ENCODE data around the gene MYO1E.
"Not testable (repeated sequence)": the region's sequence is repeated elsewhere in the genome, so short reads cannot be mapped to it uniquely, and the experiment has no call there.

MYO1E gene

GRCh38 chr15:59347915-59348314 is 24.8 kb downstream of the MYO1E start:
- no peak for DNase-seq

GRCh38 chr15:59346951-59347350 is 25.7 kb downstream of the MYO1E start:
- no peak for DNase-seq

DNA sequence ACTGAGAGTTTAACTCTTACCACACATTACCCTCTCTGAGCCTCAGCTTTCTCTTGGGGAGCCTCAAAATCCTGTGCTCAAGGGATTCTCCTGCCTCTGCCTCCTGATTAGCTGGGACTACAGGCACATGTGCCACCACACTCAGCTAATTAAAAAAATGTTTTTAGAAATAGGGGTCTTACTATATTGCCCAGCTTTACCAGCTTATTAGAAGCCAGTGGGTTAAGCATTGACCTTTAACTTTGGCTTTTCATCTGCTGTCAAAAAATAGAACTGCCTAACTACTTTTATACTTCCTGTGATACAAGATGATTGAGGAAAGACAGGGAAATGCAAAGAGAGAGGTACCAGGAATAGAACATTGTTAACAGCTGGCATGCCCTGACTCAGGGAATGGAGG is 27.3 kb downstream of the MYO1E start:
- DNase-seq, result no peak

- no peak for DNase-seq
Observed at GRCh38 chr15:59344311-59344710, 28.4 kb downstream of the MYO1E start.

GRCh38 chr15:59340325-59340724 is 32.3 kb downstream of the MYO1E start:
- no peak for DNase-seq

- no peak for DNase-seq
Observed at GRCh38 chr15:59339252-59339672, 33.4 kb downstream of the MYO1E start.

- no peak for DNase-seq
Observed at GRCh38 chr15:59338414-59338813, 34.3 kb downstream of the MYO1E start.

- DNase-seq, result not testable (repeated sequence)
Observed at GRCh38 chr15:59336725-59337124, 35.9 kb downstream of the MYO1E start.

GRCh38 chr15:59335207-59335786 is 37.4 kb downstream of the MYO1E start:
- no peak for DNase-seq

DNA sequence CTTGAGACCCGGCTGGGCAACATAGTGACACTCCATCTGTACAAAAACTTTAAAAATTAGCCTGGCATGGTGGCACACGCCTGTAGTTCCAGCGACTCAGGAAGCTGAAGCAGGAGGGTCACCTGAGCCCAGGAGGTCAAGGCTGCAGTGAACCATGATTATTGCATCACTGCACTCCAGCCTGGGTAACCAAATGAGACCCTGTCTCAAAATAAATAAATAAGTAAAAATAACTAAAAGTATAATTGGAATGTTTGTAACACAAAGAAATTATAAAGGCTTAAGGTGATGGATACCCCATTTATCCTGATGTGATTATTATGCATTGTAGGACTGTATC is 38.6 kb downstream of the MYO1E start:
- DNase-seq, result no peak

GRCh38 chr15:59333401-59334075 is 39.1 kb downstream of the MYO1E start:
- no peak for DNase-seq

DNA sequence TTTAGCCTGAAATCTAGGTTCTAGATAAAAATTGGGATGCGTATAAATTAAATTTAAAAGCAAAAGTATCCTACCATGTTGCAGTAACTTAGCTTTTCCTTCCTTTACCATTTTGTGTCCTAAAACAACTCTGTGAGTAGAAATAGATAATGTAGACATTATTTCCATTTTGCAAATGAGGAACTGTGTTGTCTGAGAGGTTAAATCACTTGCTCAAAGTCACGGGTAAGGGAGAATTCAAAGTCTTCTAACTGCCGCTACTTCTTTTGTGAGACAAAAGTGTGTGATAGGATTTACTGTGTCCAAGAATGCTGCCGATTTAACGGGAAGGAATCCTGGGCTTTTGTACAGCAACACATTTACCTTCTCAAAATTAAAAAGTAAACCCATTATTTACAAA is 40.7 kb downstream of the MYO1E start:
- no peak for DNase-seq

- DNase-seq, result no peak
Observed at GRCh38 chr15:59330649-59331048, 42.0 kb downstream of the MYO1E start.

DNA sequence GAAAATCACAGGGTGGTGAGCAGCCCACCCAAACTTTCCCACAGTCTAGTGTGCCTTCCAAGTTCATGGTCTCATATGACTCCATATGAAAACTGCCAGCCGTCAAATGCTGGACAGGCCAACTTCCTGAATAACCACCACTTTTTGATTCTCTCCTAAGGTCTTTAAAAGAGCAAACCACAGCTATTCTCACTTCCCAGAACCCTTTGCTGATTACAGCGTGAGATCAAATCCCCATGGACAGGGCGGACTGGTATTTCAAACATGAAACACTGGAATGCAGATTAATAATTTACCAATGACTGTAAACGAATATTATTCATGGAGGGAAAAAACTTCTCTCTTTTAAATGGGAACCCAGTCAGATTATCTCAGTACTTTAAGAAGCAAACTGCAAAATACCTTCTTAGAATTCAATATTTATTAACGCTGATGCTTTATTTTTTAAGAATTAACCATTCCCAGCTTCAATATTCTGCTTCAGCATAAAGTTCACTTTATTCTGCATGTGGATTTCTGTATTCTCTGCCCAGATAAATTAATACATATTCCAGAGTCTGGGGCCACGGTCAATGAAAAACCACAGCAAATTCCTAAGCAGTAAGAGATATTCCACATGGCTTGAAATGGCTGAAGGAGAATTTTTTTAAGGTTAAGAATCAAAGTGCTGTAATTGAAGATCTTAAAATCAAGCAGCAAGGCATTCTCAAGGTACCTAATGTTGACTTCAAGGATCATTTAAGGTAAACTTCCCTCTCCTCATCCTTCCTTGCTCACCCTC is 42.9 kb downstream of the MYO1E start:
- no peak for DNase-seq

GRCh38 chr15:59329091-59329490 is 43.6 kb downstream of the MYO1E start:
- no peak for DNase-seq

- DNase-seq, result no peak
Observed at GRCh38 chr15:59327942-59328341, 44.7 kb downstream of the MYO1E start.

DNA sequence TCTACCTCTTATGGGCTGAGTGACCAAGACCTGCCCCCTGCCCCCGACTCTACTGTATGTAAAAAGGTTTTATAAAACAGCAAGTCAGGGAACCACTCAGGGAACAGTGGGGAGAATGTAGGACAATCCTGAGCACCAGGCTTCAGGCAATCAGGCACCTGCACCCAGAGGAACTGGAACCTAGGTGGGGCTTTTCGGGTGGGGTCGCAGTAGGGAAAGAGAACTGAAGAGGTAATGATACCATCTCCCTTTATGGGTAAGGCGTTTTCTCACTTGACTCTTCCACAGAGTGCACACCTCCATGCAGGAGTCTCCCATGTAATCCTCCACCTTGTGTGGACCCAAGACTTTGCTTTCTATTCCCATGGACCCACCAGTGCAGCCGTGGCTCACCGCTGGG is 45.8 kb downstream of the MYO1E start:
- DNase-seq, result no peak

DNA sequence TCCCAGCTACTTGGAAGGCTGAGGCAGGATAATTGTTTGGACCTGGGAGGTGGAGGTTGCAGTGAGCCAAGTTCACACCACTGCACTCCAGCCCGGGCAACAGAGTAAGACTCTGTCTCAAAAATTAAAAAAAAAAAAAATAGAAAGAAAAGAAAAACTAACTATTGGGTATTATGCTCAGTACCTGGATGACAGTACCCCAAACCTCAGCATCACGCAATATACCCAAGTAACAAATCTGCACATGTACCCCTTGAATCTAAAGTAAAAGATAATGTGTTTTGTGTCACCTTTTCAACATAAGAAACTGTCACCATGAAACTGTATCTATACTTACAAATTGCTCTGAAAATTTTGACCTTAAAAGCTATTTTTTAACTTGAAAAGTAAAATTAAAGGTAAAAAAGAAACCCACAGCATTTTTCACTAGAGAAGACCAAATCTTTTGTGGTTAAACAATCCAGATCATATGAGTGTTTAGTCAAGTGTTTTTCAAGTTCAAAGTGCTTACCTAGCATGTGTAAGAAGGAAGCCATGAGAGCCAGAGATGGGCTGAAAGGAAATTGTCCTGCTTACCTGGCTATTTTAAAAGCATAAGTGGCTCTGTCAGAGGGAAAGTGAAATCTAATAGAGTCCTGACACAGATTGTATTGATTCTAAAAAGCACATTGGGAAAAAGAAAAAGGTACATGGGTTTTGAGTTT is 50.5 kb downstream of the MYO1E start:
- no peak for DNase-seq

- no peak for DNase-seq
Observed at GRCh38 chr15:59321000-59321689, 51.5 kb downstream of the MYO1E start.

- no peak for DNase-seq
Observed at GRCh38 chr15:59317211-59317610, 55.5 kb downstream of the MYO1E start.

DNA sequence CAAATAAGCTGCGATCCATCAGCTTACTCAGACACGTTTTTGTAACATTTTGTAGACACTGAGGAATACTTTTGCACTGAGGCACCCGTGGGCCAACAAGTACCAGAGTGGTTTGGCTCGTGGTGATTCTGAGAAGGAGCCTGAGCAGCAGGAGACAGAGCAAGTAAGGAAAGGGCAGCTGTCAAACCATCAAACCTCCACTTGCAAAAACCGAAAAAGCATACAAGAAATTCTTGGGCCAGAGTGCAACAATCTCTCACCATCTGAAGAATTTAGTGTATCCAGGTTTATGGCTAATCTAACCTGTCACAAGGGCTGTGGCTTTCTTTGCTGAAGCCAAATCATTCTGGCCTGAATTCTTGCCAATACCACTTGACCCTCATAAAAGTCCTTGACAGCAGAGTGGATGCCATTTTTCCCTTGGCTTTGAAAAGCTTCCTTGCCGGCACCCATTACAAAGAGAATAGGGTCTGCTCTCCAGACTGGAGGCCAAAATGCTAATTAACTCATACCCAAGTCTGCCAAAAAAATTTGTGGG is 56.7 kb downstream of the MYO1E start:
- no peak for DNase-seq

DNA sequence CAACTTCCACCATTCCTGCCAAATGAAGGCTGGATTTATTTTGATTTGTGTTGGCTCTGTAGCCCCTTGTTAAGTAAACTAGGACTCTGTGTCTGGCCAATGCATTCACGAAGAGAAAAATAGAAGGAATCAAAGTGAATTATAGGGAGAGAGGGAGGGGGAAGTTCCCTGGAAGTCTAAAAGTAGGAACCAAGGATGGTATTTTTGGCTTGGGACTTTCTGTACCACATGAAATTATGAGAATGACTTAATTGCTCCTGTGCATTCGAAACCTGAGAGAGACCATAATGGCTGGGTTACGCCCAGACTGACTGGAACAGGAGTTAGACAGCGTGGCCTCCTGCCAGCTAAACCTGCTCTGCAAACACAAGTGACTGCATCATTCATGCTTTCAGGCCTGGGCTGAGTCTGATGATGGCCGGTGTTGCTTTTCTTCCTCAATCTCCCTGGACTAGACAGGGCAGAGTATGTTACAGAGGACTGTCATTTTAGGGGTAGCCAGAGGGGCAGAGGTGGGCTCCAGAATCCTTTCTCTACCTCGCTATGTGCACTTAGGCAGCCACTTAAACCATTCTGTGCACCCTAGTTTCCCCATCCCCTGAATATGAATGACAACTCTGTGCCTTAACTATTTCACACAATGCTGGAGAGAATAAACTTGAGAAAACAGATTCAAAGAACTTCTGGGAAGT is 58.9 kb downstream of the MYO1E start:
- peak; percentile 79 for DNase-seq

Measured in NCI-H2081 treated with DMSO at 0.1 percent for 48 hours (cell line).